ENCODE data around the gene DNAJB5. TPM values are rescaled to one million over a fixed set of nuclear protein-coding genes. Genes with fewer than 3 reads are reported as not detected.
"Not testable (repeated sequence)": the region's sequence is repeated elsewhere in the genome, so short reads cannot be mapped to it uniquely, and the experiment has no call there.

The DNAJB5 gene
- total RNA-seq, result 40.8 TPM

DNA sequence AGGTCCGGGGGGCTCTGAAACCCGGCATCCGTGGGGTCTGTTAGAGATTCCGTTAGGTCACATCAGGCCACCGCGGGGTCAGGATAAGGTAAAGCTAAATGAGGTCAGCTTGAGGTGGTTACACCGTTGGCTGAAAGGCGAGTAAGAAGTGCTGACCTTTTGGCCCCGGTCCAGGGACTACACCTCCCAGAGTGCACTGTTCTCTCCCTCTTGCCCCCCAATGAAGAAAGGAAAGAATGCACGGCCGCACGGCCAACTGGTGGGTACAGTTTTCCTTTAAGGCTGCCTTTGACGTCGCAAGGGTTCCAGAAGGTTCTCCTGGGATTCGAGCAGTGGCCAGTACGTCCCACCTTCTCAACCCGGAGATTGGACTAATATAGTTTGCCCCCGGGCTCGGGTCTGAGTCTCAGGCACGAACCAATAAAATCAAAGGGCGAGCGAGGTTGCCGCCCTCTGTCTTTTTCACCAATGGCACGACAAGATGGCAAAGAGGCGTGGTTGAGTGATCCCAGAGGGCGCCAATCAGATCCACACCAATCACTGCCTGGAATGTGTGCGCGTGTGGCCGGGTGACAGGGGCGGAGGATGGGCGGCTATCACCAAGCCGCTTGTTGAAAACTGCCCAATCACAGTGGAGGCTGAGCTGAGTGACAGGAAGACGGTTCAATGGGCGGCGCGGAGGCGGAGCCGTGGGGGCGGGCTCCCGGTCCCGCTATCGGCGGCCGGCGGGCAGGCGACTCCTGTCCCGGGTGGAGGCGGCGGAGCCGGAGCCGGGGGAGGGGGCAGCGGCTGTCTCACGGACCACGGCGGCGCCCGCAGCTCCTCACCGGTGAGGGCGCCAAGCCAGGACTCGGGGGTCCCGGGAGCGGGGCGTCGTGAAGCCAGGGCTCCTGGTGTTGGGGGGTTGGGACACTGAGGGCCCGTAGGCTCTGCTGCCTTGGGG lies at the start of gene DNAJB5:
DNAJB5 (plus strand) TSS at position 743 of the 943 bp plus-strand sequence. CDS start 886 bp downstream, outside the sequence.
- intact Hi-C loops (cut with DNase I), result loop anchor here (1.0 to 2.0 kb wide), 3 partner anchors 83 to 810 kb away; partner anchors contain the start of genes STOML2, UBAP1 and VCP
- peak; percentile 99 to 100 for DNase-seq (ENCODE audit: low spot score in 2 of 2)
- Histone ChIP-seq H3K36me3 (no peaks in the 10 kb centered on the region), H3K27ac (peak within 1 kb of the TSS; percentile 98 to 100), H3K9me3 (no peaks in the 10 kb centered on the region), H3K27me3 (no peaks in the 10 kb centered on the region), H3K4me1 (peaks cover 13 to 39% of the 10 kb centered on the region in 2 donors), H3K4me3 (peak within 1 kb of the TSS; percentile 81 to 100)
- TF ChIP-seq, protein P1, sequence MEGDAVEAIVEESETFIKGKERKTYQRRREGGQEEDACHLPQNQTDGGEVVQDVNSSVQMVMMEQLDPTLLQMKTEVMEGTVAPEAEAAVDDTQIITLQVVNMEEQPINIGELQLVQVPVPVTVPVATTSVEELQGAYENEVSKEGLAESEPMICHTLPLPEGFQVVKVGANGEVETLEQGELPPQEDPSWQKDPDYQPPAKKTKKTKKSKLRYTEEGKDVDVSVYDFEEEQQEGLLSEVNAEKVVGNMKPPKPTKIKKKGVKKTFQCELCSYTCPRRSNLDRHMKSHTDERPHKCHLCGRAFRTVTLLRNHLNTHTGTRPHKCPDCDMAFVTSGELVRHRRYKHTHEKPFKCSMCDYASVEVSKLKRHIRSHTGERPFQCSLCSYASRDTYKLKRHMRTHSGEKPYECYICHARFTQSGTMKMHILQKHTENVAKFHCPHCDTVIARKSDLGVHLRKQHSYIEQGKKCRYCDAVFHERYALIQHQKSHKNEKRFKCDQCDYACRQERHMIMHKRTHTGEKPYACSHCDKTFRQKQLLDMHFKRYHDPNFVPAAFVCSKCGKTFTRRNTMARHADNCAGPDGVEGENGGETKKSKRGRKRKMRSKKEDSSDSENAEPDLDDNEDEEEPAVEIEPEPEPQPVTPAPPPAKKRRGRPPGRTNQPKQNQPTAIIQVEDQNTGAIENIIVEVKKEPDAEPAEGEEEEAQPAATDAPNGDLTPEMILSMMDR (IDR thresholded peaks at IDR 0.05), result no peak

DNA sequence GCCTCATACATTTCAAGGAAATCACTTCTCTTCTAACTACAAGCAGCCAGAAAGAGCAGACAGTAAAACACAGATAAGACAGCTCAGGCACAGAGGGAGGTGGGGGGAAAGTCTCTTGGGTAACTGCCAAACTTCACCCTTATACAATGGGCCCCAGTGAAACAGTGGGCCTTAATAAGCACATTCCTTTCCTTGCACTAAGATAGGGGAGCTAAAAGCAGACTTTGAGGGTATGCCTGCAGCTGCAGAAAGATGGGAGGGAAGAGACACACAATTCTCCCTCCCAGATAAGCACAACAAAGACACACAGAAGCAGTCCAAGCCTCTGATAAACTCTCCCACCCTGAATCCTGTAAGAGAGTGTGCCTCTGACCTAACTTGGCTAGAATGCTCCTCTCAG lies 49.6 kb upstream of the DNAJB5 start:
- H3K9me3 ChIP-seq; H3K27ac ChIP-seq; H3K4me1 ChIP-seq; H3K27me3 ChIP-seq; intact Hi-C loops (cut with DNase I); DNase-seq (ENCODE audit: low spot score in 2 of 2); H3K4me3 ChIP-seq; H3K36me3 ChIP-seq: not testable (repeated sequence)

DNA sequence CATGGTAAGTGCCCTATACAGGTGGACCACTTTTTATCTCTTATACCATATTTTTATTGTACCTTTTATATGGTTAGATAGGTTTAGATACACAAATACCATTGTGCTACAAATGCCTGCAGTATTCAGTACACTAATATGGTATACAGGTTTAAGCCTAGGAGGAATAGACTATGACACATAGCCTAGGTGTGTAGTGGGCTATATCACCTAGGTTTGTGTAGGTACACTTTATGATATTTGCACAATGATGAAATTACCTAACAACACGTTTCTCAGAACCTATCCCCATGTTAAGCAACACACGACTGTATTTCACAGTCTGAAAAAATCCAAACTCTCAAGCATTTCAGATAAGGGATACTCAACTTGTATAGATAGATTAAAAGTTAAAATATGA lies 41.1 kb upstream of the DNAJB5 start:
- H3K27ac ChIP-seq, result no peak overlapping the region
- H3K9me3 ChIP-seq, result no peaks in the 10 kb centered on the region
- no peaks in the 10 kb centered on the region for H3K27me3 ChIP-seq
- TF ChIP-seq, protein P1 (IDR thresholded peaks at IDR 0.05), result no peak
- intact Hi-C loops (cut with DNase I), result no loop called here
- H3K4me1 ChIP-seq, result no peaks in the 10 kb centered on the region
- DNase-seq (ENCODE audit: low spot score in 2 of 2), result no peak
- no peak overlapping the region for H3K4me3 ChIP-seq
- no peaks in the 10 kb centered on the region for H3K36me3 ChIP-seq

DNA sequence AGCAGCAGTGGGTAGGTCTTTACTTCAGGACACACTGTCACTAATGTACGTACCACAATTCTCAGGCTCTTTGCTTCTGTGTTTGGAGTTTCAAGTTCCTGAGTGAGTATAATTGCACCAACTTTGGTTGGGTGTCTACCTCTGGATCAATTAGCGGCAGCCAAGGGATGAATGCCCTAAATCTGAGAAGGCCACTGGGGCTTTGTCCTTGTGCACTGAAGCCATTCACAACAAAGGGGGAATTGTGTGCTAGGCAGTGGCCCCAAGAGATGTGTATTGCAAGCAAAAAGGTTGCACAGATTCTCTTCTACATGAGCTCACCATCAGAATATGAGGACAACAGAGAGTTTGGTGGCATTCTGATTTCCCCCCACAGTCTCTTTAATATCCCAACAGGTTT lies 35.3 kb upstream of the DNAJB5 start:
- Histone ChIP-seq H3K4me3 (no peak overlapping the region), H3K27ac (no peak overlapping the region), H3K9me3 (no peaks in the 10 kb centered on the region), H3K36me3 (no peaks in the 10 kb centered on the region), H3K4me1 (peaks cover 4 to 6% of the 10 kb centered on the region in 2 donors), H3K27me3 (no peaks in the 10 kb centered on the region)
- TF ChIP-seq, protein P1 (IDR thresholded peaks at IDR 0.05), result no peak
- DNase-seq (ENCODE audit: low spot score in 2 of 2), result no peak
- intact Hi-C loops (cut with DNase I), result no loop called here

DNA sequence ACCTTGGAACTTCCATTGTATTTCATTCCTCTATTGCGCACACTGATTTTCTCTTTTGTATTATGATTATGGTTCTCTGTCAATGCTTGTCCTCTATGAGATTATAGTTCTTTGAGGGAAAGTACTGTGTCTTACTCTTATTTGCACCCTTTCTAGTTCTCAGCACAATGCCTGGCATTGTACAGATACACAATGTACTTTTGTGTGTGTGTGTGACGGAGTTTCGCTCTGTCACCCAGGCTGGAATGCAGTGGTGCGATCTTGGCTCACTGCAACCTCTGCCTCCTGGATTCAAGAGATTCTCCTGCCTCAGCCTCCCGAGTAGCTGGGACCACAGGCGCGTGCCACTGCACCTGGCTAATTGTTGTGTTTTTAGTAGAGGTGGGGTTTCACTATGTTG lies 33.5 kb upstream of the DNAJB5 start:
- H3K27me3 ChIP-seq; DNase-seq (ENCODE audit: low spot score in 2 of 2); H3K4me3 ChIP-seq; H3K27ac ChIP-seq; H3K4me1 ChIP-seq; H3K36me3 ChIP-seq; H3K9me3 ChIP-seq; intact Hi-C loops (cut with DNase I): not testable (repeated sequence)

DNA sequence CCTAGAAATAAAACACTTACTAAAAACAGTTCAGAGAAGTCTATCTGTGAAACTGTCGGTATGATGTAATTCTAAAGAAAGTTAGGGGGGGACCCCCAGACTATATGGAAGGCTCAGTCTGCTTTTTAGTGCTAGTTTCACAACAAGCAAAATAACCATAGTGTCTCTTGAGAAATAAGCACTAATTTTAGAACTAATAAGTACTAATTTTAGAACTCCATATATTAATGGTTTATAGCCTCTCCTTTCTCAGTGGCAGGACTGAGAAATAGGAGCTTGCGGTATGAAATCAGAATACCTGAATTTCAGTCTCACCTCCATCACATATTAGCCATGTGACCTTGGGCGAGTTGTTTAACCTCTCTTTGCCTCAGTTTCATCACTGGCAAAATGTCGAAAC lies 32.9 kb upstream of the DNAJB5 start:
- Histone ChIP-seq H3K27me3 (no peaks in the 10 kb centered on the region), H3K9me3 (no peaks in the 10 kb centered on the region), H3K4me1 (peaks cover 4 to 6% of the 10 kb centered on the region in 2 donors), H3K36me3 (no peaks in the 10 kb centered on the region), H3K4me3 (no peak overlapping the region), H3K27ac (no peak overlapping the region)
- intact Hi-C loops (cut with DNase I), result no loop called here
- DNase-seq (ENCODE audit: low spot score in 2 of 2), result no peak
- TF ChIP-seq, protein P1 (IDR thresholded peaks at IDR 0.05), result no peak

Data from ascending aorta (tissue), 2 donors.